Activated CD4-positive, alpha-beta T cell treated with anti-CD3 and anti-CD28 coated beads, Interleukin-2, Interleukin-4, amounts not matched to agents 100 ng/mL and 50 ng/mL, durations not matched to agents 16 hours and 8 hours (primary cell): Measurements from ENCODE around the gene WNT7A.
"Not testable (repeated sequence)": the region's sequence is repeated elsewhere in the genome, so short reads cannot be mapped to it uniquely, and the experiment has no call there.

Source experiments
- DNase-seq: peaks from one replicate; pipeline ENCODE4 v3.0.0-alpha.2; 2020; ENCODE audit warnings: low spot score

The WNT7A gene

DNA sequence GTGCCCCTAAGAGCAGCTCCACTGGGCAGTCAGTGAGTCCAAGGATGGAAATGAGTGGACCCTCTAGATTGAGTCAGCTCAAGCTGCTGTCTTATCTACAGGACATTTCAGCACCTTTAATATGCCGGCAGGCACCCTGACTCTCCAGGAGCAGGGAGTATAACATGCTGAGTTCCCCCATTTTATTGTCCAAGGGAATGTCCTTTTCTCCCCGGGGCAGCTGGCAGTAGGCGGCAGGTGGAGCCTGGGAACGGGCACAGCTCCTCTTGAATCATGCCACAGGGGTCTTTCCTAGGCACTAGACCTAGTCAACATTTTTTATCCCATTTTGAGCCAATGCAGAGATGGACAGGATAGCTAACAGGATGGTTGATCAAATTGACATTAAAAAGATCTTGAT is 14.8 kb downstream of the WNT7A start:
- DNase-seq: no peak

GRCh38 chr3:13863965-13864595 is 15.8 kb downstream of the WNT7A start:
- no peak for DNase-seq

DNA sequence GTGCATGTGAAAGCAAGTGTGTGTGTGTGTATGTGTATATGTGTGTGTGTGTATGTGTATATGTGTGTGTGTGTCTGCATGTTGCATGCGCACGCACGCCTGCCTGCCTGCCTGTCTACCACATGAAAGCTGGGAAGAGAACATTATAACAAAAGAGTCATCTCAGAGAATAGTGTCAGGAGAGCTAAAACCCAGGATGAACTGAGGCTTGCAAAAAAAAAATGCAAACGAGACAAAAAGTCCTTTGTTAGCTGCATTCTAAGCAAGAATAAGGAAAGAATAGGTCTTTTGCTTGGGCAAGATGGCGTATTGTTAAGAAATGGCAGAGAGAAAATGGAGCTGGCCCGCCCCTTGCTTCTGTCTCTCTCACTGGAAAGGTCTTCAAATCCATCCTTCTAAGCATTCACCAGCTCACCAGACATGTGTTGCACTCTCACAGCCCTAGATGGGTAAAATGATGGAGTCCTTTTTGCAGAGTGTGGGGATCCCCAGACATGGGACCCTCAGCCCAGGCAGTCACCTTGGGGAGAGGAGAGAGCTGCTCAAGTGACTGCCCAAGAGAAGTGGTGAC is 16.4 kb downstream of the WNT7A start:
- DNase-seq: no peak

DNA sequence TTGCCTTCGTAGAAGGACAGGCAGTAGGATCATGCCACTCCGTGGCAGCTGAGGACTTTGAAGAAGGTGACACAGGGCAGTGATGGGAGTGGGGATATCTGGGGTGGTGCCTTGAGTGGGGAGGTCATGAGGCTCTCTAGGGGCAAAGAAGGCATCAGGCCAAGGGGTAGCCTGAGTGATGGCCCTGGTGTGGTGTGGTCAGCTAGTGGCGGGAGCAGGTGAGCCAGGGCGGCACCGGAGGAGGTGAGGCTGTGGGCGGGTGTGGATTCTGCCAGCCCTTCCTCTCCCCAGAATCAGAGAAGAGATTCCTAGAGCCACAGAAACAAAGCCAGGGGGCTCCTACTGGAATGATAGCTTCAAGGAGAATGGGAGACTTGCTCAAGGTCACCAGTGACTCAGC is 18.4 kb downstream of the WNT7A start:
- no peak for DNase-seq

- DNase-seq: no peak
Observed at GRCh38 chr3:13860001-13860400, 19.9 kb downstream of the WNT7A start.

GRCh38 chr3:13858768-13859520 is 20.9 kb downstream of the WNT7A start:
- no peak for DNase-seq

DNA sequence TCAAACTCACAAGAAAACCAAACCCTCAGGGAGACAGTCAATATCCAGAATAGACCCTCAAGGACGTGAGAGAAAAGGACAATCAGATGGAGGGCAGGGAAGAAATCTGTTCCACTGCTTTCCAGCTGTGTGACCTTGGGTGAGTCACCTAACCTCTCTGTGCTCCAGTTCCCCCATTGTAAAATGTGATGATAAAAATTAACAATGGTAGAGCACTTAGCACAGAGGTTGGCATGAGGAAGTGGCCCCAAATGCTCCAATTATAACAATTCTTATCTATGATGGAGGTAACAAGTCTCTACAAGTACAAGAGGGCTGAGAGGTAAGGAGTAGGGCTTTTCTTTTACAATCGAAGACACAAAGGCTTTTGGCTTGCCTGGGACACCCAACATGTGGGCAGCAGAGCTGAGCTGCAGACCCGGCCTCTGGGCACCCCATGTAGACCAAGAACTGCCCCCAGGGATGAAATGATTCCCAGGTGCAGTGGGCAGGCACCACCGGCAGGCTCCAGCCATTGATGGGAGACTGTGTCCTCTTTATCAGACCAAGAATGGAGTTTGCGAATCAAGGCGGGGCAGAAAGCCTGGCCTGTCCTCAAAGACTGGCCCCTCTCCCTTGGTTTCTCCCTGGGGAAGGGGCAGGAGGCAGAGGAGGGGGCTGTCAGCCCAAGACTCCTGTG is 22.0 kb downstream of the WNT7A start:
- no peak for DNase-seq

GRCh38 chr3:13856628-13857027 is 23.2 kb downstream of the WNT7A start:
- DNase-seq: not testable (repeated sequence)

DNA sequence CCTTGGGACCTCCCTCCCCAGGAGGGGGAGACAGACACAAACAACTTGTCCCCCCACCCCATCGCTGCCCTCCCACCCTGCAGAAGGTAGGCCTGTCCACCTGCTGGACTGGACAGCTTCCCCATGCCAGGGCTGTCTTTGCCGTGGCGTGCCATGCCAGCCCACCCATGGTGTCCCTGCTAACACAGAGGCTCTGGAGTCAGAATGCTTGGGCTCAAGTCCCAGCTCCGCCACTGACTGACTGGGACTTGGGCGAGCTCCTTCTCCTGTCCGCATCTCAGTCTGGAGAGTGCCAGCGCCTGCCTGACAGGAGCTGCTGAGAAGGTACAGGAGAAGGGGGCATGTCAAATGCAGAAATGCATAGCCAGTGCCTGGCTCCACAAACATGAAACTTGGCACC is 23.9 kb downstream of the WNT7A start:
- DNase-seq: no peak

GRCh38 chr3:13854492-13854891 is 25.4 kb downstream of the WNT7A start:
- DNase-seq: no peak

DNA sequence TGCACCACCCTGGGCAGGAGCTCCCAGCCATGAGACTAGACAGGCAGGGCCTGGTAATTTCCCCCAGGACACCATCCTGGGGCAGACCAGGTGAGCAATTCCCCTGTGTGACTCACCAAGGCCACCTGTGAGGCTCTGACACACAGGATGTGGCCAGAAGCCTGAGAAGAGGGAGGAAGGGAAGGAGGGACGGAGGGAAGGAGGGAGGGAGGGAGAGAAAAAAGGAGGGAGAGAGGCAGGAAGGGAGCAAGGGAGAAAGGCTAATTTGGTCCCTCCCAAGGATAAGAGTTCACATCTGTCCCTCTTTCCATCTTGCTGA is 25.9 kb downstream of the WNT7A start:
- DNase-seq: no peak

- DNase-seq: no peak
Observed at GRCh38 chr3:13853256-13853977, 26.5 kb downstream of the WNT7A start.

- no peak for DNase-seq
Observed at GRCh38 chr3:13852638-13853009, 27.2 kb downstream of the WNT7A start.

GRCh38 chr3:13851997-13852637 is 27.8 kb downstream of the WNT7A start:
- no peak for DNase-seq

DNA sequence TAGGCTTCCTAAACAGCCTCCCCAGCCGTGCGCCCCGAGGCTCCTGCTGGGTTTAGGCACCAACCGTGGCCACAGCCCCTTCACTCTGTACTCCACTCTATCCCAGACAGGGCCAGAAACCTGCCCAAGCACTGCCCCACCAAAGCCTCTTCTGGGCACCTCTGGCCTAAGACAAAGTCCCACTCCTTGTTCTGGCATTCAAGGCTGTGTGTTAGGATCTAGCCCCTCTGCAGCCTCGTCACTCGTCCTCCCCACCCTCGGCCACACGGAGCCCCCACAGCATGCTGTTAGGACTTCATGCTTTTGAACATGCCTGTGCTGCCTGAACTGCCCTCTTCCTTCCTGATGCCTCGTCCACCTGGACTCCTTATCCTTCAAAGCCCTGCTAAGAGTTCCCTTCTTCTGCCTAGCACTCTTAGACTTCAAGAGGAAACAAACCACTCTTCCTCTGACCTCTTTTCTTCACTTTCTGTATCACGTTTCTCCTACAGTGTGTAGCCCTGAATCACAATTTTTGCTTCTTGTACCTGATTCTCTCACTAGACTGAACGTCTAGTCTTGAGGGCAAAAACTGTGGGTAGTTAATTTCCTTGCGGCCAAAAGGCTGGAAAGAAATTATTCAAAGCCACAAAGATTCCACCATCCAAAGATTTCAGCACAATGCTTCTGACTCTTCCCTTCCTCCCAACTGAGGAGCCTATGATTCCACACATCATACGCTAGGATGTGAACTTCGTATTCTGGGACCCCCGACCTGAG is 28.6 kb downstream of the WNT7A start:
- DNase-seq: no peak

DNA sequence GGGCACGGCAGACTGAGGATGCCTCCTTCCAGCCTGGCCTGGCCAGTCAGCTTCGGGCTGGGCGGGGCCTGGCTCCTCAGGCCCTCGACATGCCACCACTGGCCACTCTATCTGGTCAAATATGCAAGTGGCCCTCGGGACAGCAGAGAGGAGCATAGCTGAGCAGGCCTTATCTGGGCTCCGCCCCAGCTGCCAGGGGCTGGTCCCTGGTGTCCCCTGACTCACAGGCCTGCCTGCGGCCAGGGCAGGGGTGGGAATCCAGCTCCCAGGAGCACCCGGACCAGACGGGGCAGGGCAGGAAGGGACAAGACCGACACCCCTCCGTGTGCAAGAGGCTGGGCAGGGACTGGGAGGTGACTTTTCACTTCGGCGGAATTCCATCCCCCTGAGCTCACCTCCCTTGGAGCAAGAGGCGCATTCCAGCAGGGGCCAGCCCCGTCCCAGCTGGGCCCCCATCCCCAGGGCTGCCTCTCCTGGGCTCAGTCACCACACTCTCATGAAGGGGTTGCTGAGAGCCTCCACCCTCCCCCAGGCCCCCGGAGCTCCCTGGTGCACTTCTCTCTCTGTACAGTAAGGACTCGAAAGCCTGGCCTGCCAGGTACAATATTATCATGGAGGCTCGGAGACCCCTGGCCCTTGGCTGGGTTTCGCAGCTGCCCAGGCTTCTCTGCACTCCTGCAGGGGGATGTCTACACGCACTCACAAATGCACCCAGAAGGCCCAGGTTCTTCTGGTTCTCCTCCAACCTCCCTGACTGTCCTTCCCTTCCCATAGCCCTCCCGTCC is 29.5 kb downstream of the WNT7A start:
- no peak for DNase-seq

DNA sequence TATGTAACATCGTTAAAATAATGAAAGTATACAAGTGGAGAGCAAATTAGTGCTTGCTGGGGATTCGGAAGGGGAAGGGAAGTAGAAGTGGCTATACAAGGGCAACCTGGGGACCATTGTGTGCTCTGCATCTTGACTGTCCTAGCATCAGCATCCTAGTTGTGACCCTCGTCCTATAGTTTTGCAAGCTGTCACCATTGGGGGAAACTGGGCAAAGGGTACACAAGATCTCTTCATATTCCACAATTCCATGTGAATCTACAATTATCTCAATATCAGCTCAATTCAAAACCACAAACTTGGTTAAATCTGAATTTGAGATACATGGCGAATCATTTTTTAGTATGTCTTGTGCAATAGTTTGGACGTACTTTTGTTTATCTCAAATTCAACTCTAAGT is 30.9 kb downstream of the WNT7A start:
- DNase-seq: no peak

- DNase-seq: no peak
Observed at GRCh38 chr3:13846716-13847570, 32.9 kb downstream of the WNT7A start.

- DNase-seq: no peak
Observed at GRCh38 chr3:13846238-13846637, 33.6 kb downstream of the WNT7A start.

GRCh38 chr3:13845806-13846205 is 34.1 kb downstream of the WNT7A start:
- DNase-seq: no peak
